H1 (cell line): ENCODE results near the gene TECPR2. TPM values are rescaled to one million over a fixed set of nuclear protein-coding genes. Genes with fewer than 3 reads are reported as not detected.

Experiments used
- EZH2 ChIP-seq: fragments of 200-600 bp; sonication (generic); IDR thresholded peaks from 2 replicates; pipeline ENCODE4 v1.7.1; 2012; ENCODE audit warnings: low read depth, mild to moderate bottlenecking, moderate library complexity, low read length, inconsistent platforms; ENCODE audit not compliant: severe bottlenecking
- POU5F1 ChIP-seq: IDR thresholded peaks from 2 replicates; pipeline ENCODE4 v1.6.1; 2011; ENCODE audit warnings: low read depth, mild to moderate bottlenecking, low read length, moderate library complexity
- RNF2 ChIP-seq: fragments of 200-900, 300-1000 bp; sonication (generic); IDR thresholded peaks from 2 replicates; pipeline ENCODE4 v1.7.1; 2016; ENCODE audit warnings: borderline replicate concordance, low read depth, mild to moderate bottlenecking, antibody characterized with exemption, low read length; ENCODE audit not compliant: poor library complexity, severe bottlenecking; ENCODE audit errors: missing control alignments
- SIN3A ChIP-seq, 2 experiments: IDR thresholded peaks in 1 of 2; conservative IDR thresholded peaks in 1 of 2; 2 replicates each; pipeline ENCODE4 v1.6.1; 2011 to 2012; ENCODE audit warnings: low read length in 2 of 2, improper control_type of control experiment in 1 of 2, low read depth in 1 of 2, mild to moderate bottlenecking in 1 of 2
- polyA plus RNA-seq, 7 experiments: library from polyadenylated mRNA; depleted of rRNA in 3 of 7; stranded (reverse) in 5 of 7; unstranded in 2 of 7; fragments of >200 nt in 5 of 7; fragments of 200-250 nt in 2 of 7; gene quantifications; 1 replicate in 5 of 7; 2 replicates in 1 of 7; 4 replicates in 1 of 7; pipeline versions ENCODE4 v1.2.1 to v1.2.3, GENCODE V29; 2011 to 2013; ENCODE audit warnings: missing spikeins in 2 of 7, mixed read lengths in 2 of 7
- total RNA-seq: library from RNA; stranded (reverse); fragmentation: NEBNext Ultra II Directional; extraction: Animal tissue kit (Norgen Biotek cat#: 25700); gene quantifications from 2 replicates; pipeline ENCODE4 v1.2.1, GENCODE V29; 2021

TECPR2 gene
- total and polyA plus RNA-seq, 2 of the 8 experiments (the other 6 are each of a cell fraction or from before 2014, with no cell fraction given): 6.8 to 19.4 TPM

GRCh38 chr14:102464846-102465341 is 102.2 kb downstream of the TECPR2 start (continued):
- TF ChIP-seq RNF2: no peak
- TF ChIP-seq SIN3A (conservative IDR thresholded peaks at IDR 0.05 in 1 of 2, IDR thresholded peaks at IDR 0.05 in 1 of 2; ENCODE audit: low read depth in 1 of 2, low read length in 2 of 2): no peak
- no peak for TF ChIP-seq EZH2
- TF ChIP-seq POU5F1: no peak
